CD14-positive monocyte (primary cell): ENCODE measurements around the gene CFAP61. TPM values are rescaled to one million over a fixed set of nuclear protein-coding genes. Genes with fewer than 3 reads are reported as not detected.

Source experiments
- DNase-seq, 3 donors: peaks; one replicate each; pipeline ENCODE4 v3.0.0-alpha.2; 2011 to 2022
- H2AFZ ChIP-seq: 2 replicates; pipeline ENCODE4 v1.6.0; 2012; ENCODE audit warnings: mild to moderate bottlenecking, low read depth, low read length, inconsistent platforms; ENCODE audit not compliant: insufficient read depth, poor library complexity, severe bottlenecking
- H3K27ac ChIP-seq, 2 donors: 1 replicate in 1 of 2; 2 replicates in 1 of 2; pipeline ENCODE4 v1.5.1; 2012 to 2013; ENCODE audit warnings: low read length in 2 of 2, control low read depth in 1 of 2, inconsistent platforms in 1 of 2, low read depth in 1 of 2, mild to moderate bottlenecking in 1 of 2
- H3K27me3 ChIP-seq, 2 donors: one replicate each; pipeline versions ENCODE4 v1.6.0 to v1.6.1; 2011 to 2013; ENCODE audit warnings: low read length in 2 of 2; ENCODE audit not compliant: control insufficient read depth in 2 of 2, insufficient read depth in 2 of 2
- H3K36me3 ChIP-seq, 2 donors: replicated peaks in 1 of 2; 1 replicate in 1 of 2; 2 replicates in 1 of 2; pipeline versions ENCODE4 v1.5.1 to v1.6.1; 2012 to 2013; ENCODE audit warnings: low read length in 2 of 2, control low read depth in 1 of 2, inconsistent platforms in 1 of 2, mild to moderate bottlenecking in 1 of 2; ENCODE audit not compliant: insufficient read depth in 2 of 2, control insufficient read depth in 1 of 2
- H3K4me1 ChIP-seq, 2 donors: 1 replicate in 1 of 2; 2 replicates in 1 of 2; pipeline versions ENCODE4 v1.5.1 to v1.6.1; 2012 to 2013; ENCODE audit warnings: low read length in 2 of 2, control low read depth in 1 of 2, inconsistent platforms in 1 of 2, mild to moderate bottlenecking in 1 of 2, moderate library complexity in 1 of 2; ENCODE audit not compliant: insufficient read depth in 2 of 2, control insufficient read depth in 1 of 2
- H3K4me2 ChIP-seq: replicated peaks from 2 replicates; pipeline ENCODE3; 2012; ENCODE audit warnings: low read length, moderate library complexity, mild to moderate bottlenecking; ENCODE audit not compliant: poor library complexity, severe bottlenecking; ENCODE audit errors: extremely low read depth
- H3K4me3 ChIP-seq, 3 experiments: fragments of 200-600 bp in 1 of 3; sonication (generic) in 1 of 3; replicated peaks in 1 of 3; 1 replicate in 2 of 3; 2 replicates in 1 of 3; pipeline ENCODE4 v1.5.1; 2011 to 2013; ENCODE audit warnings: low read length in 3 of 3, mild to moderate bottlenecking in 3 of 3, control low read depth in 2 of 3, low read depth in 2 of 3, inconsistent platforms in 1 of 3, moderate library complexity in 1 of 3
- H3K79me2 ChIP-seq: 2 replicates; pipeline ENCODE4 v1.6.0; 2012; ENCODE audit warnings: mild to moderate bottlenecking, control low read depth, inconsistent platforms, low read length, moderate library complexity; ENCODE audit not compliant: insufficient read depth
- H3K9ac ChIP-seq: 2 replicates; pipeline ENCODE4 v1.6.0; 2017; ENCODE audit warnings: low read length, mild to moderate bottlenecking; ENCODE audit not compliant: insufficient read depth, poor library complexity, severe bottlenecking
- H3K9me3 ChIP-seq, 2 donors: replicated peaks in 1 of 2; 1 replicate in 1 of 2; 2 replicates in 1 of 2; pipeline versions ENCODE4 v1.5.1 to v1.6.1; 2012 to 2013; ENCODE audit warnings: low read length in 2 of 2, control low read depth in 1 of 2; ENCODE audit not compliant: control insufficient read depth in 1 of 2, insufficient read depth in 1 of 2
- H4K20me1 ChIP-seq: 2 replicates; pipeline ENCODE4 v1.6.0; 2012; ENCODE audit warnings: mild to moderate bottlenecking, low read length, control low read depth, moderate library complexity; ENCODE audit not compliant: insufficient read depth
- H3K27ac Mint-ChIP-seq, 7 donors: one replicate each; pipeline ENCODE4 v1.8.0; 2020; ENCODE audit warnings: mild to moderate bottlenecking in 7 of 7, mixed read lengths in 7 of 7, moderate library complexity in 6 of 7, inconsistent platforms in 2 of 7
- H3K27me3 Mint-ChIP-seq, 3 donors: one replicate each; pipeline ENCODE4 v1.8.0; 2021 to 2022; ENCODE audit warnings: low read depth in 3 of 3, mild to moderate bottlenecking in 3 of 3, mixed read lengths in 3 of 3, moderate library complexity in 3 of 3, inconsistent platforms in 1 of 3
- H3K36me3 Mint-ChIP-seq, 2 donors: one replicate each; pipeline ENCODE4 v1.8.0; 2020; ENCODE audit warnings: mixed read lengths in 2 of 2, inconsistent platforms in 1 of 2, mild to moderate bottlenecking in 1 of 2
- H3K4me1 Mint-ChIP-seq: one replicate; pipeline ENCODE4 v1.8.0; 2020; ENCODE audit warnings: mild to moderate bottlenecking, mixed read lengths
- H3K4me3 Mint-ChIP-seq, 2 donors: one replicate each; pipeline ENCODE4 v1.8.0; 2020; ENCODE audit warnings: mild to moderate bottlenecking in 2 of 2, mixed read lengths in 2 of 2, moderate library complexity in 1 of 2
- H3K9me3 Mint-ChIP-seq, 7 donors: one replicate each; pipeline ENCODE4 v1.8.0; 2020 to 2022; ENCODE audit warnings: mixed read lengths in 7 of 7, mild to moderate bottlenecking in 6 of 7, moderate library complexity in 6 of 7, inconsistent platforms in 2 of 7
- CTCF ChIP-seq: fragments of 200-600 bp; IDR thresholded peaks from one replicate; pipeline ENCODE4 v1.8.0; 2022; ENCODE audit warnings: antibody characterized with exemption, mild to moderate bottlenecking
- WGBS: methylation state at CpG from one replicate; pipeline ENCODE4 v1.1.5; 2013; ENCODE audit warnings: missing lambda C conversion rate; ENCODE audit not compliant: insufficient coverage; 5-methylcytosine and 5-hydroxymethylcytosine counted together
- intact Hi-C, 2 donors: fragments of 100-400 bp; cut with micrococcal nuclease; formaldehyde crosslinking; loops; one replicate each; pipeline versions ENCODE4 v1.15.0 to v1.15.1; 2023
- polyA plus RNA-seq, 3 donors: library from polyadenylated mRNA; depleted of rRNA in 1 of 3; unstranded in 2 of 3; stranded (reverse) in 1 of 3; fragments of 300-500 nt in 2 of 3; fragments of >200 nt in 1 of 3; fragmentation: Illumina TruSeq in 2 of 3; gene quantifications; 1 replicate in 2 of 3; 2 replicates in 1 of 3; pipeline ENCODE4 v1.2.3, GENCODE V29; 2012 to 2021

Gene CFAP61
- polyA plus RNA-seq, 3 donors: not detected

DNA sequence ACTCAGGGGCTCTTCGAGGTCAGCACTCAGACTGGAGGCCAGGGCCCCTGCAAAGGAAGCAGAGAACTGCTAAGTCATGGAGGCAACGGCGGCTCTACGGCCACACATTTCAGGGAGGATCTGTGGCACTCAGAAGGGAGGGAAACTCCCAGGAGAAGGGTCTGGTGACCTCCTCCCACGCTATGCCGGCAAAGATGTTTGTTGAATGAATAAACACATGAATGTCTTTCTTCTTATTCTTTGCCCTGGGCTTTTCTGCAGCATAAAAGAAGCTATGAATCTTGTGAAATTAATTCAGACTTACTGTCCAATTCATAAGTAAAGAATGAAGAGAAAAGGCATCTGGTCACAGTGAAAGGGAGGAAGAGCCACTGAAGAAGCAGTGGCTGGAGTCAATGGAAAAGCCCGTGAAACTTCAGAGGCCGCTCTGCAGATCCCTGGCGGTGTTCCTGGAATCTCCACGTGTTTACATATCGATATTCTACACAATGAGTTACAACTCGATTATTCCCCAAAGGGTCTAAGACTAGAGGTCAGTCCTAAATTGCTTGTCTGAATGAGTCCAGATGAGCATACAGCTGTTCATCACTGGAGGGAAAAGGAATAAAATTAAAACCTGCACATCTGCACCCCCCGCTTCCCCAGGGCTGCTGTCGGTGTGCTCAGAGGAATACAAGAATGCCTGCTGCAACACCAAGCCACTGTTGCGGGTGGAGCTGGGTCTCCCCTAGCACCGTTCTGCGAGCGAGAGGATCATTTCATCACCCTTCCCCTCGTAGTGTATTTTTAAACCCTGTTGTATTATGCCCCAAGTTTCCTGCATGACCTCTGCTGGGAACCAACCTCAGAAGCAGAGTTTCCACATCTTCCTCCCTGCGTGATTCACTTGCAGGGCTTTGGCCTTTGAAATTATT lies 341.1 kb downstream of the CFAP61 start:
- Mint-ChIP-seq H3K27ac (peak overlapping the region; percentile 42 to 89 (median 80)), H3K36me3 (peaks cover 67 to 78% of the 10 kb centered on the region in 2 donors), H3K4me3 (peak overlapping the region; percentile 39 to 80), H3K9me3 (no peaks in the 10 kb centered on the region), H3K4me1 (peaks cover 31% of the 10 kb centered on the region), H3K27me3 (no peaks in the 10 kb centered on the region)
- peak overlapping the region; percentile 24 for H3K9ac ChIP-seq
- H2AFZ ChIP-seq: no peak overlapping the region
- H3K79me2 ChIP-seq: no peaks in the 10 kb centered on the region
- peaks cover 6% of the 10 kb centered on the region for H4K20me1 ChIP-seq
- peak; percentile 17 to 71 (median 17) for DNase-seq
- peak overlapping the region in 1 of 2 donors; percentile 43 for H3K27ac ChIP-seq
- peak overlapping the region; percentile 43 for H3K4me2 ChIP-seq
- WGBS: 0% methylated on average over 6 of the region's 20 CpGs
- peaks cover 15 to 75% of the 10 kb centered on the region in 2 donors for H3K36me3 ChIP-seq
- no peaks in the 10 kb centered on the region for H3K27me3 ChIP-seq
- no peaks in the 10 kb centered on the region for H3K9me3 ChIP-seq
- intact Hi-C loops: no loop called here
- H3K4me1 ChIP-seq: peaks cover 29 to 31% of the 10 kb centered on the region in 2 donors
- peak overlapping the region in 1 of 3 experiments; percentile 2 for H3K4me3 ChIP-seq
- TF ChIP-seq CTCF: no peak

- Histone ChIP-seq H3K27ac (no peak overlapping the region), H3K27me3 (no peaks in the 10 kb centered on the region), H3K4me2 (no peak overlapping the region), H2AFZ (no peak overlapping the region), H3K9me3 (no peaks in the 10 kb centered on the region), H3K79me2 (no peaks in the 10 kb centered on the region), H3K9ac (no peak overlapping the region), H3K4me3 (no peak overlapping the region), H3K36me3 (peaks cover 15 to 81% of the 10 kb centered on the region in 2 donors), H4K20me1 (peaks cover 6% of the 10 kb centered on the region), H3K4me1 (peaks cover 29 to 34% of the 10 kb centered on the region in 2 donors)
- no peak overlapping the region for H3K4me3 Mint-ChIP-seq
- H3K27ac Mint-ChIP-seq: no peak overlapping the region
- peaks cover 70 to 86% of the 10 kb centered on the region in 2 donors for H3K36me3 Mint-ChIP-seq
- H3K4me1 Mint-ChIP-seq: peaks cover 32% of the 10 kb centered on the region
- 94% methylated on average over 12 of the region's 12 CpGs for WGBS
- TF ChIP-seq CTCF: no peak
- intact Hi-C loops: no loop called here
- no peak for DNase-seq
- H3K9me3 Mint-ChIP-seq: no peaks in the 10 kb centered on the region
- H3K27me3 Mint-ChIP-seq: no peaks in the 10 kb centered on the region
Measured at GRCh38 chr20:20395087-20395486, 342.8 kb downstream of the CFAP61 start.
